GM19240 (cell line): Measurements from ENCODE around the gene SEMA6A.

Source experiments
- DNase-seq: peaks from one replicate; pipeline ENCODE4 v3.0.0; 2011; ENCODE audit warnings: low spot score; ENCODE audit not compliant: insufficient read length

SEMA6A gene

DNA sequence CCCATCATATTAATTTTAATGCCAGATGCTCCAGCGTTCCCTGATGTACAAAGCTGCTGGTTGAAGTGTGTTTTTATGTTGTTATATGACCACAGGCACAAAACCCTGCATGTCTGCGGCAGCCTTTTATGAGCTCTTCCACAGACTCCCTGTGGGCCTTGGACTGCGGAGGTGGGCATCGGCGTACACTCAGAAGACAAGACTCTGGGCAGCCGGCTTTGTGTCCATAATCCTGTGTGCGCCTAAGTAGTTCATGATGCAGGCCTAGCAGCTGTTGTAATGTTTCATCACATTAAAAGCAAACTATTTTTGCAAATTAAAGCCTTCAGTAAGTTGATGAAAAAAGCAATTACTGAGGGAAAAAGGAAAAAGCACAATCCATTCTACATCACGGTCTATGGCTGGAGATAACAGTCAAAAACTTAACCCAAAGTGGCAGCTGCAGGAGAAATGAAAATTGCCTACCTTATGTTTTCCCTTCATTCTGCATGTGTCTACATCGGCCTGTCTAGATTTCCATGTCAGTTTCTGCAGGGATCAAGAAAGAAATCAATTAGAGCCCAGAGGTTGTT is 78.8 kb downstream of the SEMA6A start:
- no peak for DNase-seq

DNA sequence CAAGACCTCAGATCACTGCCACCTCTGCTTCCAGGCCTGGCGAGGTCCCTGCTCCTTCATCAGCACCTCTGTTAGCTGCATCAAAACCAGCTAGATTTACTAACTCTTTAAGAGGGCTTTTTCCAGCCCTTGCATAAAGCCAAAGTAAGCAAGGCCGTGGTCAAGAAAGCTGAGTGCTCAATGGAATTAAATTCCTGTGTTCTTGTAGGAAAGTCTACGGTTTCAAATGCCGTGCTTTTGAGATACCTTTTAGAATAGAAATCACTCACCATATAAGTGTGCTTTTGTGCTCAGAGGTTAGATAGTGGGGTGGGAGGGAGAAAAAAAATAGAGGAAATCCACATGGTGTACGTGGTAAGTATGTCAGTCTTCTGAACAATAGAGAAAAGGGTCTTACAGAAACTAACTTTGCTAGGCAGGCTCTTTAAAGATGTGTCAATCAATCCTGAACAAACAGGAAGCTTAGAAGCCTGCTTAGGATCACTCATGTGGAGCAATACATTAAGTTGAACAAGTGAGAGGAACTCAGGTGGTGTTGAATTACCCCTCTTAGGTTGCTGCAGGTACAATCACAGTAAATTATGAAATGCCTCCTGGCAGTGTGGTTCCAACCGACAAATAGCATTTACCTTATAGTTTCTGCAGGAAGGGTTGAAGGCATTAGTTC is 79.7 kb downstream of the SEMA6A start:
- no peak for DNase-seq

DNA sequence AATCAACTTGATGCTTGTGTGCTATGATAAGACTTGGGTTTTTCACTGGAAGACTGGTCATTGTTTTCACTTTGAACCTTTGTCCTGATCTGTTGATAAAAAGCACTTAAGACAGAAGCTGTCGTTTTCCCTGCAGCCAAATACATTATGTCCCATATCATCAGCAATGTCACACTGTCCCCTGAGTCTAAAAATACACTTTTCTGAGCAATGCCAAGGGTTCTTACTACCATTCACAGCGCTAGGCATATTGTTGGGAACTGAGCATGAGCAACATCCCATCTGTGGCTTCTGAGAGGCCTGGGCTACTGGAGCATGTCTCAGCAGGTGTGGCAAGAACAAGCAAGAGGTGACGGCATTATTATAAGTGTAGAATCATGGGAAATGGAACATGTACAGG is 81.8 kb downstream of the SEMA6A start:
- no peak for DNase-seq

DNA sequence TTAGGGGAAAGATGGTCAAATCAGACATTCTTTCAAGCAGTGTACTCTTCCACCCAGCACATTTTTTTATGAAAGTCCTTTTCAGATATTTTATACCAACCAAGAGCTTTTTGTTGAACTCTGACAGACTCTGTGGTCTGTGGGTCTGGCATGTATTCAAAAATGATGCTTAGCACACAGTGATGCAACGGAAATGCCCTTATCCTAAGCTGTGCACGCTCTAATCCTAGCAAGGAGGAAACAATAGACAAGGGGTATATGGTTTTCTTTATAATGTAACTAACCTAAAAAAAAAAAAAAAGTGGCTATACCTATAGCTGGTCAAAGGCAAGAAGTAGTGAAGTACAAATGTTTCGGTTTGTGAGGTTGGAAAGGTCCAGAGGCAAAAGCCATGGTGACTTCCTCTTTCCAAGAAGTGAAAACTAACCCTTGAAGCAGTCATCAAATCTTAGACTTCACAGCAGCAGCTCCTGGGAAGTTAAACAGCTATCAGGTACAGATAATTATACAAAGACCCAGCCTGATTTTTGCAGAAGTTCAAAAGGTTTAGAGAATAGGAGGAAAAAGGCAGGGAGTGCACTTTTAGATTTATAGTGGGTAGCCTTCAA is 82.5 kb downstream of the SEMA6A start:
- DNase-seq = no peak

DNA sequence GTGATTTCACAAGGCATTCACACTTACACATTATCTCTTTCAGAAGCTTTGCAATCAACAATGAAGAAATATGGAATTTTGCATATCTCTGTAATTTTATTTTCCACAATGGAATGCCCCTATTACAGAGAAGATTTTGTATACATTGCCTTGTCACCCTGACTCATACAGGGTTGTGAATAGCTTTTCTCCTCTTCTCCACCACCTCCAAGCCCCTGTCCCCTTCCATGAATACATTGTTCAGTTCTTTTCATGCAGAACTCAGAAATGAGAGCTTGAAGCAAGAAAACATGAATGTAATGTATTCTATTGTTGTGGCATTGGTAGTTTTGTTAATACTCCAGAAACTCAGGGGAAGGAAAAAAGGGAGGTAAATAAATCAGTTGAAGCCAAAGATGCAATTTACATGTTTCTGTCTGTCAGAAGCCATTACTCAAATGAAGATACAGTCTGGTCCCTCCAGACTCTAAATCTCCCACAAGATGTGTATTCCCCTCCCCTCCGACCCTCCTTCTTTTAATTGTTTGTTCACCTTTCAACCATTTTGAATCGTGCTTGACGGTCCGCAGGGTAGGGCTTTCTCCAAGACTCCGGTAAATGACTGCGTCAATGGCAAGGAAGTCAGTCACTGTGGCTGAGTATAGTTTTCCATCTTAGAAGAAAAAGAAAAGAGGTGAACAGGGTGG is 86.1 kb downstream of the SEMA6A start:
- no peak for DNase-seq

DNA sequence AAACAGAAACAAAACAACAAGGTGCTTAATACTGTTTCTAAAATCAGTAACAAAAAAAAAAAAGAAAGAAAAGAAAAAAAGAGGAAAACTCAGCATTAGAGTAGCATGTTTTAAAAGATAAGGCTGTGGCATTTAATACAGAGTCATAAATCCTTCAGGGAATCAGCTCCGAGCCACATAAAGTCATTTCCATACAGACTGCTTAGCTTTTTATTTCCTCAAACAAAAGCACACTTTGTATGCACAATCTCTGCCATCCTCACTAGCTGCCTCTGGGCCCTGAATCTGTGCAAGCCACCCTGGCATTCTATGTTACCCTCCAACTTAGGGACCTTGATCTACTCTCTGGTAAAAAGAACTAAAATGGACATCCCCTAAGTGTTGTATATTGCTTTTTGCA is 87.6 kb downstream of the SEMA6A start:
- no peak for DNase-seq

DNA sequence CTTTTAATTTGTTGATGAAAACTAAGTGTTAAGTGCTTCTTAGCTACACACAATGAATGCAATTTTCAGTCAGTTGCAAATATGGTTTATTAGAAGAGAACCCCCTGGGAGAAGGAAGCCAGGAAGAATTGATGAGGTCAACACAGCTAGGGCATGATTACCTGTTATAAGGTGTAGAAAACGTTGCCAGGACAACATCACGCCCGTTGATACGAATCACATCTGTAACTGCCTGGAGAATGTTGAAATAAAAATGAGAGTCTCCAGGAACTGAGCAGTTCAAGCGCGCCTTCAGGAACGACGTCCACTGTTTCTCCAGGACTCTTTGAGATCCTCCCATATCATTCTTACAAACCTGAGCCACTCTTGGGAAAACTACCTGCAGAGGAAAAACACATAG is 88.0 kb downstream of the SEMA6A start:
- no peak for DNase-seq

DNA sequence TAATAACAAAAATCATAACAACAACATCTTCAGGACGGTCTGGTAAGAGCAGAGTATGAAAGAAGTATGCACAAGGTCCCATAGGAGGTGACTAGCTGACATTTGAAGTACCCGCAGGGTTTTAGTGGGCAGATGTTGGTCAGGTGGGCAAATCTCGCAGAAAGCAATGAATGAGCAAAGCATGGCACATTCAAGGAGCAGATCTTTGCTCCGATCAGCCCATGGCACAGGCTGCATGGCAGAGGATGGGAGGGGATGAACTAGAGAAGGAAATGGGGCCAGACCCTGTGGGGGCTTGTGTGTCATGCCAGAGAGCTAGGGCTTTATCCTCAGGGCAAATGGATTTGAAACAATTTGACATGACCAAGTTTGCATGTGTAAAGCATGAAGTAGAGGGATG is 90.0 kb downstream of the SEMA6A start:
- no peak for DNase-seq

DNA sequence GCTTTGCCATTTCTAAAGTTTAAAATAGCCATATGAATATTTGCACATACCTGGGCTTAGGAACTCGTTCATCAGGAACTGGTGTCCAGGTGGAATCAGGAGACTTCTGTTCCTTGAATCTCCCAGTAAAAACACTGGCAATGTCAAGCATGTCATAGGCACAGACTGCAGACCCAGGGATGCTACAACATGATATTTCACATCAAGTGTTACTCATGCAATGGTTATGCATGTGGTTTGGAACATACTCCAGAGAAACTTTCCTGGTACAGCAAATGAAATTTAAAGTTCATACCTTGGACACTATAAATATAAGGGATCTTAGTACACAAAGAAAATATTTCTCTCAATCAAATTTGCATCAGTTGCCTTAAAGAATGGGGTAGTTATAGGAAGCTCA is 92.2 kb downstream of the SEMA6A start:
- no peak for DNase-seq

DNA sequence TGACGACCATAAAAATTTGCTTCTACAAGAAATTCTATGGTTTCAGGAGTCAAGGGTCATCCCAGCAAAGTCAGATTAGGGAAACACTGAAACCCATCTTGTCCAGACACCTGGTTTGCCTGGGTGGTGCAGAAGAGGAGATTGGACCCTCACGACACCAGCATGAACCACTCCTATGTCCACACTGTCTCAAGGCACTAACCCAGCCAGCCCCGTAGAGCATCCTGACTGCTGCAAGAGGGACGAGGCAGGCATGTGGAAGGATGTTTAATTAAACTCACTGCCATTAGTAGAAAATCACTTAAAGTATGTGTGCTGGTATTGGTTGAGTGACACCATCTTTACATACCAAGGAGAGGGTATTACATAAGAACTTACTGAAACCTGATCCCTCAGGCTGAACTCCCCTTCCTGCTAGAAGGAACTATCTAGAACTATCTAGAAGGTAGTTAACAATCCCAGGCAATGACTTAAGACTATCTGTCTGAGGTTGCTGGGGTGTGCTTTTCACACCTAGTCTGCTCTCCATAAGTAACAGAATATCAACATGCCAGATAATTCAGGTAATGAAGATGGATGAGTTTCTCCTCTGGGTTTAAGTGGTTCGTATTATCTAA is 93.6 kb downstream of the SEMA6A start:
- no peak for DNase-seq

DNA sequence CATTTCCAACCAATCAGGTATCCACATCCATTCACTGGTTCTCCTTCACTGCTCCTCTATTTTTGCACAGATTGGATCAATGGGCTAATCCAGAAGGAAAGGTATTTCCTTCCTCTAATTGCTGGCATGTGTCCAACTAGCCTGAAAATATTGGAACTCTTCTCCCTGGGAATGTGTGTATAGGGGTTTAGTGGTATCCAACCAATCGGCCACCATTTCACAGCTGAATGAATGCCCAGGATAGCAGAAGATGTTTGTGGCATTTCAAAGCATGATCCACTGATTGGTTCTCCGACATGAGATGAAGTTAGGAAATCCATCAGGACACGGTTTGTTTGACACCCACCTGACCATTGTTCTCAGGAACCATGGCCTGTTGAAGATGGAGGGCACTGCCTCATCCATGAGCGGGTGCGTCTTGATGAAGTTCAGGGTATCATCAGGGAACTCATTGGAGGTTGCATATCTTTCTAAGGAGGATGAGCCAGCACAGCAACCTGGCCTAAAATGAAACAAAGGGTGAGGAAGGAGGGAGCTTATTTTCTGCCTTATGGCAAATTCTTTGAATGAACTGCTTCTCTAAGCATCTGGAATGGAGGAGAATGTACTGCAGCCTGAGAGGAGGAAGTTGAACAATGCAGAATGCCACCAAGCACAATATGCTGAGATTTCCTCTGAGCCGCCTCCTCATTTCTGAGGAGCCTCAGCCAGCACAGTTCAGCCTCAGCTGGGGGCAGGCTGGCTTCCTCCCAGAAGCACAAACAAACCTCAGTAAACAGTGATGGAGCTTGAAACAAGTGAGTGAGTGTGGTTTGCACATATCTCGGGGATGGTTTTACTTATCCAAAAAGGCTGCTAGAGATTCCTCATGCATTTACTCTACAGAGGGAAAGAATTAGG is 94.6 kb downstream of the SEMA6A start:
- no peak for DNase-seq

DNA sequence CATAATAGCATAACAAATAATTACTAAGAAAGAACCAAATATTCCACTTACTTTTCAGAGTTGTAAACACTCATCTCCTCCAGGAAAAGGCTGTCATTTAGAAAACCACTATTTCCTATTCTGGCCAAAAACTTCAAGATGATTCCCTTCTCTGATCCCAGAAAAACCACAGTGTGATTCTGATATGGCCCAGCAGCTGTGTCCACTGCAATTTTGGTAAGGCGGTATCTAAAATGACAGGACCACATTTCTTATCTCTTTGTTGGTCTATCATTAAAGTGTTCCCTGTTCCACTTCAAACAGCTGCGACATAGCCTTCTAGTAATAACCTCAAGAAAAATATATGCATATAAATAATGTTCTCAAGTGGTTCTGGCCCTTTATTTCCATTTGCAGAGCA is 96.1 kb downstream of the SEMA6A start:
- DNase-seq = no peak

DNA sequence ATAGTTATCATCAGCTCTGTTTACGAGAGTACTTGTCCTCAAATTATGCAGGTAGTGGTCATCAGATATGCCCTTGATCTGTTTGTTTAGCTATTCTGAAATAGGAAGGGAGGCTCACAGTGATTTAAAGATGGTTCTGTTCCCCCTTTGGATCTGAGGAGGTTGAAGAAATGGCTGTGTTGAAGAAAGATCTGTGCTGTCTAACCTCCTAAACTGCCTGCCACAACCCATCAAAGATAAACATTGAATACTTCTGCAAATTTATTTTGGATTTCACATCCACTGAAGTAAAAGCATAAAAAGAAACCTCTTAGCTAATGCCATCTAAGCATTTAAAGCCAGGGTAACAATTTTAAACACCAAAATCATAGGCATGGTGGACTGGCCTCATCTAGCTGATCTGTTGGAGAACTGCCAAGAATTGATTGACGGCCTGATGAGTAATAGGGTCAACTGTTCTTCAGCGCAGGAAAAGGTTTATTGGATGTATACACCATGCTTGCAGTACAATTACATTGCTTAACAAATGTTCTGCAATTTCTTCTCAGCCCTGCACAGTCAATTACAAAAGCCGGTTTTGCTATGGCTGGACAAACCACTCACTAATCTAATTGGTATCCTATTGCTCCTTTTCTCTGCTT is 97.6 kb downstream of the SEMA6A start:
- DNase-seq = no peak

DNA sequence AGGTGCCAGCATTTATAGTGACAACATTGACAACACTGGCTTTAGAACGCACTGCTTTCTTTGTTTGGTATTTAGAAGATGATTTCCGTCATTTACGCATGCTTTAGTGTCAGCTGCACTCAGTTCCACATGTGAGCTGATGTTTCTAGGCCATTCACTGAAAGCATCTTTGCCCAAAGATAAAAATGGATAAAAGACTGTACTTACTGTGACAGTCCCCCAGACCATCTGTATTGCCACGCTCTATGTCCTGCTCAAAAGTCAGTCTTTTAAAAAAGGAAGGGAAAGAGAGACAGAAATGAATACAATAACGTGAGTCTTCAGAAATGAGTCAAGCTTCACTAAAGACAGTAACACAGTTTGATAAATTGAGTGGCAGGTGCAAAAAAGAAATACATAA is 99.3 kb downstream of the SEMA6A start:
- no peak for DNase-seq

DNA sequence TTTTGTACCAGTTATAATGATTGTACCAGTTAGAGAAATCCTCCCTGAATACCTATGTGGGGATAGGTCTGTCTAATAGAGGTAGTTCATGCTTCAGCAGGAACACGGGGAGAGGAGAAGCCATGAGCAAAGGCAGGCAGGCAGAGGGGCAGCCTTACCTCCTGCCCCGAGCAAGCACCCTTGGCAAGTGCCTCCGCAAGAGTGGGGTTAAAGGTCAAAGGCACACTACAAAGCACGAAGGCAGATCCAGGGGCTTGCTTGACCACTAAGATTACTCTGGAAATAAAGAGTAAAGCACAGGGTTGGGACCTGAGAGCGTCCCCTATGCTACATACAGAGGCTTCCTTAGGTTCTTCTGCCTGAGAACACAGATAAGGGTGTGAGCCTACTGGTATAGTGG is 100.9 kb downstream of the SEMA6A start:
- no peak for DNase-seq

DNA sequence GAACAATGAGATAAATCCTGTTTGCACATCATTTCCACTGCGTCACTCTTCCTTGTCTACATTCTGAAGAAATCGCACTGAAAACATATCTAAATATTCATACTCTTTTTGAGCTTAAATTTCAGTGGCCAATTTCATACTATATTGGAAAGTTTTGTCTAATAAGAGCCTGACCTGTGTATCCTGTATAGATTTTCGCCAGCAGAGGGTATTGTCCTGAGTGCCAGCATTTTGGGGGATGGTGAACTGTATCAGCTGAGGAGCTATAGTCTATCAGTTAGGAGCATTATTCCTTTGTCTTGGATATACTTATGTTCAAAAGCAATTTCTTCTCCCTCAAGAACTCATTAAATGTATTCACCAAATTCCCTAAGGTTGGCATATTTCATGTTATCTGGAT is 102.3 kb downstream of the SEMA6A start:
- no peak for DNase-seq

DNA sequence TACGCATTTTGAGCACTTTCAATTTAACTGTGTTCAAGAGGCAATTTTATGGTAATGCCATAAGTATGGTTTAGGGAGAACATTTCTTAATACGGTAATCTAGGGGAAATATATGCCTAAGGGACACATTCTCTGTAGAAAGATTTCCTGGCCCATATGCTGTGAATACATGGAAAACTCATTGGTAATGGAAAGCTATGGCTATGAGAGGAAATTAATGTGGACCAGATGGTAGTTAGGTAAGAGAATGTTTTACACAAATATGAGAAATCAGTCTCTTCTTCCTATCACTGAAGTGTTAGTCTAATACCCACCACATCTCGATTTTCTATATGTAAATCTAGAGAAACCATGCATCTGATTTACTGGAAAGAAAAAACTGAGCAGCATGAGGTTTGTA is 105.0 kb downstream of the SEMA6A start:
- DNase-seq = no peak

DNA sequence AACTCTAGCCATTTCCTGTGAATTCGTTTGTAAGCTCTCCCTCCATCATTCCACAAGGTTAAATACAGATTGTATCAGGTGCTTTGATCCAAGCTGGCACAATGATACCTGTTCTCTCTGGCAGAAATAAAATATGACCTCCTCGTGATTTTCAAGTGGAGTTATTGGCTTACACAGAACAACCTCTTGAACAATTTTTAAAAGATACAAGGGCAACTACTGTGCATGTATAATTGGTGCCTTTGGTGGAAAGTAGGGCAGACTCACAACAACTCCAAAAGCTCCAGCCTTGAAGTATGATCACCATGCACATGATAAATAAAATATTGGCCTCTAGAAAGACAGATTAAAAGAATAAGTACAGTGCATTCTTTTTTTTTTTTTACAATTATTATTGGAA is 106.0 kb downstream of the SEMA6A start:
- DNase-seq = no peak

DNA sequence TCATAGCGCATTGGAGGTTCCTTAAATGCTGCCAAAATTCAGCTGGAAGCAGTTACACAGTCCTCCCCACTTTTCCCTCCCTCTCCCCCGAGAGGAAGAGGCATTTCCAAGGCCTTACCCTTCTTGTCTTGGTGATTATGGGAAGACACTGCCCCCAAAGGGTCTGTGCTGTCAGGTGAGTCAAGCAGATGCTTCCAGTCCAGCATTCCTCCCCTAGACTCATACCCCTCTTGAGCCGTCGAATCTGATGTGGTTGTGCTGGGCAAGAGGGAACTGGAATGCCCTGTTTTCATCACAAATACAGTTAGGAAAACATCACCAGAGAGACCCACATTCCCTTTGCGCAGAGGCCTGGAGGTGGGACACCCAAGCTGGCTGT is 107.2 kb downstream of the SEMA6A start:
- DNase-seq = no peak

DNA sequence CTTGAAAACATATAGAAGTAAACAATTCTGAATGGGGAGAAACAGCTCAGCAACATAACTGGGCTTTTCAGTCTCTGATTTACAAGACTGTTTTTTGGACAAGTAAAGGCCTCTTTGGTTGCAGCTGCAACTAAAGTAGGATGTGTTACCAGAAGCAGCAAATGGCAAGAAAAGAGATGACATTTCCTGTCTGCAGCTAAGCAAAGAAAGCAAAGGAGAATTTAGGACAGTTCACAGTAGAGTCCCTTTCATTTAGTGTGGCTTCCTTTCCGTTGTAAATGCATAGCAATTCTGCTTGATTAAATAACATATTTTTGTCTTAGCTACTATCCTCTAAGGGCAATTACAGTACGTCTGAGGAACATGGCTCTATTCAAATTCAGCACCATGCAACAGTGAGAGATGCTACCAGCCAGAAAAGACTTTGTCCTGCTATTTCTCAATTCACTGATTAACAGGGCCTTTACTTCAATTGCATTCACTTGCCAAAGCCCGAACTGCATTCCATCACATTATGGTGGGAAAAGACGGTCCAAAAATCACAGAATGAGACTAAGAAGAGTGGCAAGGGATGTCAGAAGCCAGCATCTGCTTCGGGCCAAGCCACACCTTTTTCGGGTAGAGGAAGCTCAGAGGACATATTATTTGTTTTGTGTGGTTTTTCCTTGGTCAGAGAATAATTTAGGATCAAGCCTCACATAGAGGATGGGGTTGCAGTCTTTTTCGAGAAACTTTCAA is 107.7 kb downstream of the SEMA6A start:
- DNase-seq = no peak
